D721Med (cell line): ENCODE data around the gene RD3L.

Experiments used
- DNase-seq: peaks from one replicate; pipeline ENCODE4 v3.0.0; 2011; ENCODE audit warnings: low spot score; ENCODE audit not compliant: insufficient read length
- FAIRE-seq: peaks from 2 replicates; lab custom pipeline; 2011; peaks lifted over from hg19 to GRCh38; lab: Jason Lieb, UNC
- TF ChIP-seq, protein P1 (sequence below): IDR thresholded peaks from 2 replicates; pipeline ENCODE4 v1.5.1; 2012; ENCODE audit warnings: mild to moderate bottlenecking, control low read depth; ENCODE audit not compliant: insufficient read depth; ENCODE audit errors: missing control alignments

RD3L gene

DNA sequence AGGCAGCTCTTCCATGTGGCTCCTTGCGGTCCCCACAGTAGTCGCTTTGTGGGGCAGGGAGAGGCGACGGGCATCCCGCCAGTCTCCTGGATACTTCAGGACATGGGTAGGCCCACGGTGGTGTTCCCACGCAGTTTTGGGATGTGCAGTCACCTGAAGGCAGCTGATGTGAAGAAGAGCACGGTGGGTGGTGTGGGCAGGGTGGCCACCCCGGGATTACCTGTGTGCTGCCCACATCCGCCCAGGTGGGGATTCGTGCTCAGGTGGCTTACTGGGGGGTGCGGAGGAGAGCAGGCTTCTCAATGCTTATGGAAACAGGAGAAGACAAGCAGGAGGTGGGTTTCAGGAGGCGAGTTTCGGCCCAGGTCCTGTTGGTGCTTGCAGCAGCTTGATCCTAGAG is 42.5 kb downstream of the RD3L start:
- TF ChIP-seq, protein P1, sequence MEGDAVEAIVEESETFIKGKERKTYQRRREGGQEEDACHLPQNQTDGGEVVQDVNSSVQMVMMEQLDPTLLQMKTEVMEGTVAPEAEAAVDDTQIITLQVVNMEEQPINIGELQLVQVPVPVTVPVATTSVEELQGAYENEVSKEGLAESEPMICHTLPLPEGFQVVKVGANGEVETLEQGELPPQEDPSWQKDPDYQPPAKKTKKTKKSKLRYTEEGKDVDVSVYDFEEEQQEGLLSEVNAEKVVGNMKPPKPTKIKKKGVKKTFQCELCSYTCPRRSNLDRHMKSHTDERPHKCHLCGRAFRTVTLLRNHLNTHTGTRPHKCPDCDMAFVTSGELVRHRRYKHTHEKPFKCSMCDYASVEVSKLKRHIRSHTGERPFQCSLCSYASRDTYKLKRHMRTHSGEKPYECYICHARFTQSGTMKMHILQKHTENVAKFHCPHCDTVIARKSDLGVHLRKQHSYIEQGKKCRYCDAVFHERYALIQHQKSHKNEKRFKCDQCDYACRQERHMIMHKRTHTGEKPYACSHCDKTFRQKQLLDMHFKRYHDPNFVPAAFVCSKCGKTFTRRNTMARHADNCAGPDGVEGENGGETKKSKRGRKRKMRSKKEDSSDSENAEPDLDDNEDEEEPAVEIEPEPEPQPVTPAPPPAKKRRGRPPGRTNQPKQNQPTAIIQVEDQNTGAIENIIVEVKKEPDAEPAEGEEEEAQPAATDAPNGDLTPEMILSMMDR = no peak
- FAIRE-seq (no peak), DNase-seq (no peak)

DNA sequence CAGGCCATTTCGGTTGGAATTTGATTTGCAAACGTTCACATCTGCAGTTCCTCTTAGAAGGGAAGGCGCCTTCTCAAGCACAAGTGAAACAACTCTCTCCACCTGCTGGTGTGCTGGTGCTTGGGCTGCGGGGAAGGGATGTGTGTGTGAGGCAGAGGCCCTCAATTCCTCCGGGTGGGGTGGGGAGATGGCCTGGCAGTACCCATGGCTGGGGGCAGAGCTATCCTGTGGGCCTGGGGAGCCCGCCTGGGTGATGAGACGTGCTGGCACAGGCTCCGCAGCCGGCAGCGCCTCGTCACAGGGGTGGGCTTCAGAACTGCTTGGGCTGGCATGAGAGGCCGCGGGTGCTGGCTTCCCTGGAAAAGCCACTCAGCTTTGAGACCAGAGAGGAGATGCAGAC is 43.0 kb downstream of the RD3L start:
- TF ChIP-seq, protein P1 = no peak
- no peak for FAIRE-seq
- DNase-seq = no peak

DNA sequence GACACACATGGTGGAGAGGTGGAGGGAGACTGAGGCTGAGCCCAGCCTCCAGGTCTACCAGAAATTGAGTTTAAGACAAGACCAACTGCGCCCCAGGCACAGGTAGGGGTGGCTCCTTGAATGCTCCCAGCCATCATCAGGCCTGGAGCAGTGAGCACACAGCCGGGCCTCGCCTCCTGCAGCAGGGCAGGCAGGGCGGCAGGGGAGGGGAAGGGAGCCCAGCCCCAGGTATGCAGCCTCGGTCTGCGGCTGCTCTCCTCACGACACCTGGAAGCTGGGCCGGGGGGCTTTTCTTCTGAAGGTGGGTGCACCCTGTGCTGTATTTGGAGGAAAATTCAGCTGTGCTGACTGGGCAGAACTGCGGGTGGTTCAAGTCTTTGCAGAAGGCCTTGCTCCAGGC is 43.6 kb downstream of the RD3L start:
- FAIRE-seq (no peak), DNase-seq (no peak)
- TF ChIP-seq, protein P1 = no peak

DNA sequence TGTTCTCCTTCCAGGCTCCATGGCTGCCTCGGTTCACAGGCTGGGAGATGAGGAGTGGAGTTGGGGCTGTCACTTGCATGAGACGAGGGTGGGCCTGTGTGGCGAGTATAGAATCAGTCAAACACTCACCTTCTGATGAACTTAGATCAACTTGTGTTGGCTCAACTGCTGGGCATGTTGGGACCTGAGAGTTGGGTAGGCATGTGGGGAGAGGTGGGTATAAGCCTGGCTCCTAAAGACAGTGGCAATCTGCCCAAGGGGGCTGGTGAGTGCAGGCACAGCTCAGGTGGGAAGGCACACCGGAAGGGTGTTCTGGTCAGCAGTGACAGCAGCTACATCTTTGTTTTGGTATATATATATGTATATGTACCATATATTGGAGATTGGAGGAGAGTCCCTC is 44.1 kb downstream of the RD3L start:
- TF ChIP-seq, protein P1 = no peak
- DNase-seq = no peak
- no peak for FAIRE-seq

DNA sequence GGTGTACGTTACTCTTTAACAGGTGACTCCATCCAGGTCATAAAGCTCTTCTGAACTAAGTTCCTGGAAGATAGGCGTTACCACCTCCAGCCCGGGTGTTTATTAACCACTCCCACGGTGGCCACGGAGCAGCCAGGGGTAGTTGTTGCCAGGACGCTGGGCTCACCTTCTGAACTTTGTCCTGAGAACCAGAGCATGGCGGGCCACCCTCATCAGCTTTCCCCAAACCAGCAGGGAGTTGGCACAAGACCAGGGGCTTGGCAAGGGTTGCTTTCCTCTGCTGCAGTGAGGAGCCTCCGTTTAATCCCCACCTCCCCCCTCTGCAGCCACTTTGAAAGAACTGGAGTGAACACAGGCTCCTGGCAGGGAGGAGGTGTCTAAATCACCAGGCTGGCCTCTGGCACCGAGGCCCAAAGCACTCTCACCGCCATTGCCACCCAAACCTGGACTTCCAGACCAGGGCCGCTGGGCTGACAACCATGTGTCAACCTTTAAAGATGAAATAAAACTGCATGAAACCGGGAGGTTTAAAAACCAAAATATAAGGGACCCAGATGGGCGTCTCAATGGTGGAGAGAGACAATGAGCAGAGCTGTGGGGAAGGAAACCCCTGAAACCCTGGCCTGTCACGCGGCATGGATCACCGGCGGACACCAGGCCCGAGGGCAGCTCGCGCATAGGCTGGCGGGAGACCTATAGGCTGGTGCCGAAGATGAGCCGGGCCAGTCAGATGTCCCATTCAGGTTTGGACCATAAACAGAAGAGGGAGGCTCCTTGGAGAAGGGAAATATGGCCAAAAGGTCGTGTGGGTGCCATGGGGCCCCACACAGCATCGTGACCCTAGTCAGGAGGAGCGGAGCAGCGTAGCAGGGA is 45.0 kb downstream of the RD3L start:
- DNase-seq (no peak), FAIRE-seq (no peak)
- TF ChIP-seq, protein P1 = no peak

DNA sequence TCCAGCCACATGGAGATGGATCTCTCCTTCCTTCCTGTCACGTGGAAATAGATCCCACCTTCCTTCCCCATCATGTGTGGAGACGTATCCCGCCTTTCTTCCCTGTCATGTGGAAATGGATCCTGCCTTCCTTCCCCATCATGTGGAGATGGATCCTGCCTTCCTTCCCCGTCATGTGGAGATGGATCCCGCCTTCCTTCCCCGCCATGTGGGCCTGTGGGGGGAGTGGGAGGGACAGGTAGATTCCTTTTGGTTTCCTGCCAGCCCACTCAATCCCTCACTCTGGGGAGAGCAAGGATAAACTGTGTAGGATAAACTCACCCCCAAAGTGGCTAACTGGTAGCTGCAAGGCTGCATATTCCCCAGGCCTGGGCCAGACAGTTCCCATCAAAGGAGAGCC is 45.8 kb downstream of the RD3L start:
- TF ChIP-seq, protein P1 = no peak
- no peak for FAIRE-seq
- DNase-seq = no peak

DNA sequence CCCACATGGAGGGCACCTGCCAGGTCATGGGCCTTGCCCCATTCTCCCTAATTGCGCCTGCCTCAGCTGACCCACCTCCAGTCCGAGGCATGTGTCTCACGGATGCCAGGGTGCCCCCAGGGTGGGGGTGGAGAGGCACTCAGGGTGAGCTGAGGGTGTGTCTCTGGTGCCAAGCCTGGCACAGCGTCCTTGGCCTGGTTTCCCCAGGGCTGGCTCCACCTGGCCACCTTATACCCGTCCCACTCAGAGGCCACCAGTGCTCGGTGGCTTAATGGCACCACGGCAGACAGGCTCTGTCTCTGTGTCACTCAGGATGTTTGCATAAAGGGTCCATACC is 47.6 kb downstream of the RD3L start:
- no peak for DNase-seq
- no peak for FAIRE-seq
- TF ChIP-seq, protein P1 = no peak
